OCI-LY7 (cell line): ENCODE results near the gene BICC1. TPM values are rescaled to one million over a fixed set of nuclear protein-coding genes. Genes with fewer than 3 reads are reported as not detected.

Experiments used
- BruUV-seq: library from RNA; stranded (reverse); fragments of 400-500 nt; replicated peaks from 2 replicates; lab custom pipeline; 2021; lab: Mats Ljungman, UMichigan
- CTCF ChIA-PET: fragments of 300-600 bp; sonication (Branson Sonifier 250); formaldehyde crosslinking; loops from one replicate; lab custom pipeline; 2022; ENCODE audit warnings: antibody characterized with exemption; ENCODE audit not compliant: unreplicated experiment; lab: Charles Lee
- POLR2A ChIA-PET: fragments of 300-600 bp; sonication (Branson Sonifier 250); formaldehyde crosslinking; loops from one replicate; lab custom pipeline; 2022; ENCODE audit warnings: antibody characterized with exemption; lab: Charles Lee
- DNase-seq: peaks from one replicate; pipeline ENCODE4 v3.0.0-alpha.2; 2015; ENCODE audit warnings: low spot score
- H2AFZ ChIP-seq: fragments of 200-600 bp; sonication (generic), shearing (Covaris generic); 2 replicates; pipeline ENCODE4 v1.6.1; 2014; ENCODE audit warnings: mild to moderate bottlenecking, antibody characterized with exemption, low read length, moderate library complexity
- H3K27ac ChIP-seq: fragments of 200-600 bp; sonication (generic); 2 replicates; pipeline ENCODE4 v1.5.1; 2014; ENCODE audit warnings: mixed run types, low read depth, mild to moderate bottlenecking, moderate library complexity, low read length, inconsistent platforms; ENCODE audit not compliant: poor library complexity, severe bottlenecking
- H3K36me3 ChIP-seq: fragments of 200-600 bp; sonication (generic); 2 replicates; pipeline ENCODE4 v1.6.1; 2014; ENCODE audit warnings: mild to moderate bottlenecking, antibody characterized with exemption, low read length, moderate library complexity, mixed read lengths; ENCODE audit not compliant: insufficient read depth
- H3K4me1 ChIP-seq: fragments of 200-600 bp; sonication (generic); 2 replicates; pipeline ENCODE4 v1.5.1; 2014; ENCODE audit warnings: mild to moderate bottlenecking, low read length; ENCODE audit not compliant: insufficient read depth, poor library complexity, severe bottlenecking
- H3K4me2 ChIP-seq: fragments of 200-600 bp; sonication (generic); 2 replicates; pipeline ENCODE4 v1.6.1; 2014; ENCODE audit warnings: mild to moderate bottlenecking, low read length
- H3K4me3 ChIP-seq: fragments of 200-600 bp; sonication (generic); 2 replicates; pipeline ENCODE4 v1.5.1; 2014; ENCODE audit warnings: mild to moderate bottlenecking, low read depth, low read length; ENCODE audit not compliant: poor library complexity, severe bottlenecking
- H3K79me2 ChIP-seq: fragments of 200-600 bp; sonication (generic); 2 replicates; pipeline ENCODE4 v1.6.1; 2016; ENCODE audit warnings: low read depth, mild to moderate bottlenecking, low read length, moderate library complexity, mixed read lengths; ENCODE audit not compliant: insufficient read depth
- H3K9me2 ChIP-seq: fragments of 200-600 bp; sonication (generic); 2 replicates; pipeline ENCODE4 v1.6.1; 2016; ENCODE audit warnings: mild to moderate bottlenecking, low read length, mixed read lengths; ENCODE audit not compliant: insufficient read depth
- H3K9me3 ChIP-seq: fragments of 200-600 bp; sonication (generic); 2 replicates; pipeline ENCODE4 v1.6.1; 2014; ENCODE audit warnings: mild to moderate bottlenecking, mixed run types, low read length, mixed read lengths
- H4K20me1 ChIP-seq: fragments of 200-600 bp; sonication (generic); 2 replicates; pipeline ENCODE4 v1.6.1; 2014; ENCODE audit warnings: mild to moderate bottlenecking, antibody characterized with exemption, low read length, moderate library complexity, mixed read lengths; ENCODE audit not compliant: insufficient read depth
- CTCF ChIP-seq: fragments of 200-600 bp; sonication (generic); conservative IDR thresholded peaks from 2 replicates; pipeline ENCODE4 v1.5.1; 2014; ENCODE audit warnings: mild to moderate bottlenecking, antibody characterized with exemption, low read length, moderate library complexity, mixed read lengths
- EZH2phosphoT487 ChIP-seq: fragments of 200-600 bp; sonication (generic); IDR thresholded peaks from 2 replicates; pipeline ENCODE4 v1.6.1; 2018; ENCODE audit warnings: low read depth, borderline replicate concordance, mild to moderate bottlenecking, mixed run types, antibody characterized with exemption, low read length, moderate library complexity, mixed read lengths
- intact Hi-C: fragments of 100-400 bp; cut with micrococcal nuclease; formaldehyde crosslinking; loops from one replicate; pipeline ENCODE4 v1.10.0; 2022; ENCODE audit not compliant: unreplicated experiment
- total RNA-seq, 2 experiments: library from RNA; depleted of rRNA in 1 of 2; stranded (reverse); fragments of >200 nt in 1 of 2; shearing (Covaris generic) in 1 of 2; gene quantifications; 2 replicates each; pipeline ENCODE4 v1.2.3, GENCODE V29; 2014 to 2022

BICC1 gene
- total RNA-seq, 2 experiments from 2014 or later, result not detected

- Histone ChIP-seq H3K4me1 (no peaks in the 10 kb centered on the region), H3K4me3 (no peak overlapping the region), H3K36me3 (no peaks in the 10 kb centered on the region), H3K9me2 (no peaks in the 10 kb centered on the region), H2AFZ (no peak overlapping the region), H3K27ac (no peak overlapping the region), H3K4me2 (no peak overlapping the region), H4K20me1 (no peaks in the 10 kb centered on the region), H3K79me2 (no peaks in the 10 kb centered on the region), H3K9me3 (no peaks in the 10 kb centered on the region)
- intact Hi-C loops, result no loop called here
- no TSS peak for BruUV-seq
- CTCF ChIA-PET, result no interaction called here
- POLR2A ChIA-PET, result interaction anchor here (1.4 to 1.6 kb wide), 2 partner anchors 13 to 43 kb away, joined by 3 to 4 read pairs; no protein-coding TSS in a partner anchor
- TF ChIP-seq EZH2phosphoT487 (no peak), CTCF (no peak)
- no peak for DNase-seq
These were observed 25.9 kb upstream of the BICC1 start for GRCh38 chr10:58486821-58487220.

- Histone ChIP-seq H3K9me2 (no peaks in the 10 kb centered on the region), H3K4me3 (no peak overlapping the region), H3K4me2 (no peak overlapping the region), H2AFZ (no peak overlapping the region), H3K9me3 (no peaks in the 10 kb centered on the region), H3K4me1 (no peaks in the 10 kb centered on the region), H3K79me2 (no peaks in the 10 kb centered on the region), H3K36me3 (no peaks in the 10 kb centered on the region), H4K20me1 (no peaks in the 10 kb centered on the region), H3K27ac (no peak overlapping the region)
- TF ChIP-seq CTCF (no peak), EZH2phosphoT487 (no peak)
- ChIA-PET CTCF (no interaction called here), POLR2A (no interaction called here)
- no TSS peak for BruUV-seq
- intact Hi-C loops, result no loop called here
- DNase-seq, result no peak
These were observed 23.8 kb upstream of the BICC1 start for GRCh38 chr10:58488921-58489320.

DNA sequence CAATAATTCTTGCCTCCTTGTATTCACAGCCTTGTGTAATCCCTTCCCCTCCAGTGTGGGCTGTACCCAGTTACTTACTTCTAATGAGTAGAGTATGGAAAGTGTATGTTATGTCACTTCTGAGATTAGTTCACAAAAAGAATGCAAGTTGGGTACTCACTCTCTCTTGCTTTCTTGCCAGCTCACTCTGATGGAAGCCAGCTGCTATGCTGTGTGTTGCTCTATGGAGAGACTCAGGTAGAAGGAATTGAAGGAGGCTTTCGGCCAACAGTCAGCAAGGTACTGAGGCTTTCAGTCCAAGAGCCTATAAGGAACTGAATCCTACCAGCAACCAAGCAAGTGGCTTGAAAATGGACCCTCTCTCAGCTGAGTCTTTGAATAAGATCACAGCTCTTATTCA lies 9.7 kb upstream of the BICC1 start:
- Histone ChIP-seq H3K27ac (no peak overlapping the region), H3K4me2 (no peak overlapping the region), H4K20me1 (no peaks in the 10 kb centered on the region), H3K79me2 (no peaks in the 10 kb centered on the region), H2AFZ (no peak overlapping the region), H3K9me2 (no peaks in the 10 kb centered on the region), H3K36me3 (no peaks in the 10 kb centered on the region), H3K9me3 (no peaks in the 10 kb centered on the region), H3K4me3 (no peak overlapping the region), H3K4me1 (no peaks in the 10 kb centered on the region)
- ChIA-PET CTCF (no interaction called here), POLR2A (interaction anchor here (0.5 to 0.6 kb wide), 3 partner anchors 117 to 1525 kb away, joined by 3 to 4 read pairs (median 4); no protein-coding TSS in a partner anchor)
- no peak for DNase-seq
- no TSS peak for BruUV-seq
- TF ChIP-seq EZH2phosphoT487, result no peak
- no peak for TF ChIP-seq CTCF
- intact Hi-C loops, result no loop called here
